ENCODE measurements around the gene ACMSD. TPM values are rescaled to one million over a fixed set of nuclear protein-coding genes. Genes with fewer than 3 reads are reported as not detected.

Gene ACMSD
- total and polyA plus RNA-seq, 2 experiments from 2014 or later: 0.11 TPM; not detected in 1

DNA sequence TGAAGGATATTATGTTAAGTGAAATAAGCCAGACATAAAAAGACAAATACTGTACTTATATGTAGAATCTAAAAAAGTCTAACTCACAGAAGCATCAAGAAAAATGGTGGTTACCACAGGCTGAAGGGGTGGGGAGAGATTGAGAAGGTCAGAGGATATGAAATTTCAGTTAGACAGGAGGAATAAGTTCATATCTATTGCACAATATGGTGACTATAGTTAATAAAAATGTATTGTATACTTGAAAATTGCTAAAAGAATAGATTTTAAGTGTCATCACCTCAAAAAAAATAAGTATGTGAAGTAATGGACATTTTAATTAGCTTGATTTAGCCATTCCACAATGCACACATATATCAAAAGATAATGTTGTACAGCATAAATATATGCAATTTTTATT is 19.8 kb downstream of the ACMSD start (continued):
- TF ChIP-seq, protein P1, sequence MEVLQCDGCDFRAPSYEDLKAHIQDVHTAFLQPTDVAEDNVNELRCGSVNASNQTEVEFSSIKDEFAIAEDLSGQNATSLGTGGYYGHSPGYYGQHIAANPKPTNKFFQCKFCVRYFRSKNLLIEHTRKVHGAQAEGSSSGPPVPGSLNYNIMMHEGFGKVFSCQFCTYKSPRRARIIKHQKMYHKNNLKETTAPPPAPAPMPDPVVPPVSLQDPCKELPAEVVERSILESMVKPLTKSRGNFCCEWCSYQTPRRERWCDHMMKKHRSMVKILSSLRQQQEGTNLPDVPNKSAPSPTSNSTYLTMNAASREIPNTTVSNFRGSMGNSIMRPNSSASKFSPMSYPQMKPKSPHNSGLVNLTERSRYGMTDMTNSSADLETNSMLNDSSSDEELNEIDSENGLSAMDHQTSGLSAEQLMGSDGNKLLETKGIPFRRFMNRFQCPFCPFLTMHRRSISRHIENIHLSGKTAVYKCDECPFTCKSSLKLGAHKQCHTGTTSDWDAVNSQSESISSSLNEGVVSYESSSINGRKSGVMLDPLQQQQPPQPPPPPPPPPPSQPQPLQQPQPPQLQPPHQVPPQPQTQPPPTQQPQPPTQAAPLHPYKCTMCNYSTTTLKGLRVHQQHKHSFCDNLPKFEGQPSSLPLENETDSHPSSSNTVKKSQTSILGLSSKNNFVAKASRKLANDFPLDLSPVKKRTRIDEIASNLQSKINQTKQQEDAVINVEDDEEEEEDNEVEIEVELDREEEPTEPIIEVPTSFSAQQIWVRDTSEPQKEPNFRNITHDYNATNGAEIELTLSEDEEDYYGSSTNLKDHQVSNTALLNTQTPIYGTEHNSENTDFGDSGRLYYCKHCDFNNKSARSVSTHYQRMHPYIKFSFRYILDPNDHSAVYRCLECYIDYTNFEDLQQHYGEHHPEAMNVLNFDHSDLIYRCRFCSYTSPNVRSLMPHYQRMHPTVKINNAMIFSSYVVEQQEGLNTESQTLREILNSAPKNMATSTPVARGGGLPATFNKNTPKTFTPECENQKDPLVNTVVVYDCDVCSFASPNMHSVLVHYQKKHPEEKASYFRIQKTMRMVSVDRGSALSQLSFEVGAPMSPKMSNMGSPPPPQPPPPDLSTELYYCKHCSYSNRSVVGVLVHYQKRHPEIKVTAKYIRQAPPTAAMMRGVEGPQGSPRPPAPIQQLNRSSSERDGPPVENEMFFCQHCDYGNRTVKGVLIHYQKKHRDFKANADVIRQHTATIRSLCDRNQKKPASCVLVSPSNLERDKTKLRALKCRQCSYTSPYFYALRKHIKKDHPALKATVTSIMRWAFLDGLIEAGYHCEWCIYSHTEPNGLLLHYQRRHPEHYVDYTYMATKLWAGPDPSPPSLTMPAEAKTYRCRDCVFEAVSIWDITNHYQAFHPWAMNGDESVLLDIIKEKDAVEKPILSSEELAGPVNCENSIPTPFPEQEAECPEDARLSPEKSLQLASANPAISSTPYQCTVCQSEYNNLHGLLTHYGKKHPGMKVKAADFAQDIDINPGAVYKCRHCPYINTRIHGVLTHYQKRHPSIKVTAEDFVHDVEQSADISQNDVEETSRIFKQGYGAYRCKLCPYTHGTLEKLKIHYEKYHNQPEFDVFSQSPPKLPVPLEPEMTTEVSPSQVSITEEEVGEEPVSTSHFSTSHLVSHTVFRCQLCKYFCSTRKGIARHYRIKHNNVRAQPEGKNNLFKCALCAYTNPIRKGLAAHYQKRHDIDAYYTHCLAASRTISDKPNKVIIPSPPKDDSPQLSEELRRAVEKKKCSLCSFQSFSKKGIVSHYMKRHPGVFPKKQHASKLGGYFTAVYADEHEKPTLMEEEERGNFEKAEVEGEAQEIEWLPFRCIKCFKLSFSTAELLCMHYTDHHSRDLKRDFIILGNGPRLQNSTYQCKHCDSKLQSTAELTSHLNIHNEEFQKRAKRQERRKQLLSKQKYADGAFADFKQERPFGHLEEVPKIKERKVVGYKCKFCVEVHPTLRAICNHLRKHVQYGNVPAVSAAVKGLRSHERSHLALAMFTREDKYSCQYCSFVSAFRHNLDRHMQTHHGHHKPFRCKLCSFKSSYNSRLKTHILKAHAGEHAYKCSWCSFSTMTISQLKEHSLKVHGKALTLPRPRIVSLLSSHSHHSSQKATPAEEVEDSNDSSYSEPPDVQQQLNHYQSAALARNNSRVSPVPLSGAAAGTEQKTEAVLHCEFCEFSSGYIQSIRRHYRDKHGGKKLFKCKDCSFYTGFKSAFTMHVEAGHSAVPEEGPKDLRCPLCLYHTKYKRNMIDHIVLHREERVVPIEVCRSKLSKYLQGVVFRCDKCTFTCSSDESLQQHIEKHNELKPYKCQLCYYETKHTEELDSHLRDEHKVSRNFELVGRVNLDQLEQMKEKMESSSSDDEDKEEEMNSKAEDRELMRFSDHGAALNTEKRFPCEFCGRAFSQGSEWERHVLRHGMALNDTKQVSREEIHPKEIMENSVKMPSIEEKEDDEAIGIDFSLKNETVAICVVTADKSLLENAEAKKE (CRISPR knock-in tag; IDR thresholded peaks at IDR 0.05): no peak
- TF ChIP-seq JUNB (IDR thresholded peaks at IDR 0.05; ENCODE audit: unreplicated experiment): no peak
- no peak for TF ChIP-seq ZNF331 (CRISPR knock-in tag; IDR thresholded peaks at IDR 0.05; ENCODE audit: low read depth)
- TF ChIP-seq, protein P2, sequence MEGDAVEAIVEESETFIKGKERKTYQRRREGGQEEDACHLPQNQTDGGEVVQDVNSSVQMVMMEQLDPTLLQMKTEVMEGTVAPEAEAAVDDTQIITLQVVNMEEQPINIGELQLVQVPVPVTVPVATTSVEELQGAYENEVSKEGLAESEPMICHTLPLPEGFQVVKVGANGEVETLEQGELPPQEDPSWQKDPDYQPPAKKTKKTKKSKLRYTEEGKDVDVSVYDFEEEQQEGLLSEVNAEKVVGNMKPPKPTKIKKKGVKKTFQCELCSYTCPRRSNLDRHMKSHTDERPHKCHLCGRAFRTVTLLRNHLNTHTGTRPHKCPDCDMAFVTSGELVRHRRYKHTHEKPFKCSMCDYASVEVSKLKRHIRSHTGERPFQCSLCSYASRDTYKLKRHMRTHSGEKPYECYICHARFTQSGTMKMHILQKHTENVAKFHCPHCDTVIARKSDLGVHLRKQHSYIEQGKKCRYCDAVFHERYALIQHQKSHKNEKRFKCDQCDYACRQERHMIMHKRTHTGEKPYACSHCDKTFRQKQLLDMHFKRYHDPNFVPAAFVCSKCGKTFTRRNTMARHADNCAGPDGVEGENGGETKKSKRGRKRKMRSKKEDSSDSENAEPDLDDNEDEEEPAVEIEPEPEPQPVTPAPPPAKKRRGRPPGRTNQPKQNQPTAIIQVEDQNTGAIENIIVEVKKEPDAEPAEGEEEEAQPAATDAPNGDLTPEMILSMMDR (conservative IDR thresholded peaks at IDR 0.05; ENCODE audit: low read depth in 2 of 2): no peak

DNA sequence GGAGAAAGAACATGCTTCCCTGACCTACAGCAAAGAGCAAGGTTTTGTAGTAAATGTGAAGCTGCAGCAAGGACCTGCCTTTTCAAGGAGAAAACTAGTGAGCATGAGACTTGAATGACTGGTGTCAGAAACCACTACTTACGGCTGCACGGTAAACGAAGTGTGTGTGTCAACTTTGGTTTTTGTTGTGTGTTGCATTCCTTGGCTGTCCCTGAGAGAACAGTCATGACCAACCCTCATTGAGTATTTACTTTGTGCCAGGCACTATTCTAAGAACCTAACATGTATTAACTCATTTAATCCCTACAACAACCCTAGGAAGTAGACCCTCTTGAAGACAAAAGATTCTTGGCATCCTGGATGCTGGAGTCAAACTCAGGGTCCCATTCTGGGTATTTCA is 22.8 kb downstream of the ACMSD start:
- H3K36me3 Mint-ChIP-seq (ENCODE audit: low read depth): no peaks in the 10 kb centered on the region

More for the DNA sequence above, 22.8 kb downstream of the ACMSD start:
- Mint-ChIP-seq H3K27me3 (ENCODE audit: insufficient read depth, low read depth, poor library complexity) (no peaks in the 10 kb centered on the region), H3K27ac (no peak overlapping the region), H3K4me3 (no peak overlapping the region), H3K9me3 (no peaks in the 10 kb centered on the region), H3K4me1 (no peaks in the 10 kb centered on the region; the same call in 2 of the 3 replicates)
- Histone ChIP-seq H4K20me1 (replicated peaks; ENCODE audit: insufficient read depth) (no peaks in the 10 kb centered on the region), H3K79me2 (replicated peaks; ENCODE audit: insufficient read depth) (no peaks in the 10 kb centered on the region), H3K9me2 (ENCODE audit: insufficient read depth) (no peaks in the 10 kb centered on the region), H3K4me1 (ENCODE audit: insufficient read depth) (no peaks in the 10 kb centered on the region), H3K27ac (ENCODE audit: low read depth) (no peak overlapping the region), H2AFZ (no peak overlapping the region), H3K36me3 (ENCODE audit: insufficient read depth) (no peaks in the 10 kb centered on the region), H3K4me2 (no peak overlapping the region), H3K4me3 (no peak overlapping the region), H3K27me3 (ENCODE audit: insufficient read depth) (no peaks in the 10 kb centered on the region), H3F3A (replicated peaks; ENCODE audit: low read depth) (no peaks in the 10 kb centered on the region)
- DNase-seq (ENCODE audit: low spot score) (no peak), ATAC-seq (no peak)
- TF ChIP-seq, protein P3, sequence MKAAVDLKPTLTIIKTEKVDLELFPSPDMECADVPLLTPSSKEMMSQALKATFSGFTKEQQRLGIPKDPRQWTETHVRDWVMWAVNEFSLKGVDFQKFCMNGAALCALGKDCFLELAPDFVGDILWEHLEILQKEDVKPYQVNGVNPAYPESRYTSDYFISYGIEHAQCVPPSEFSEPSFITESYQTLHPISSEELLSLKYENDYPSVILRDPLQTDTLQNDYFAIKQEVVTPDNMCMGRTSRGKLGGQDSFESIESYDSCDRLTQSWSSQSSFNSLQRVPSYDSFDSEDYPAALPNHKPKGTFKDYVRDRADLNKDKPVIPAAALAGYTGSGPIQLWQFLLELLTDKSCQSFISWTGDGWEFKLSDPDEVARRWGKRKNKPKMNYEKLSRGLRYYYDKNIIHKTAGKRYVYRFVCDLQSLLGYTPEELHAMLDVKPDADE (IDR thresholded peaks at IDR 0.05): no peak

Measured in GM23338 (cell line).